Spleen (tissue), 7 donors: ENCODE data around the gene DSC3.

Experiments used
- CTCF ChIP-seq, 11 experiments: fragments of 200-600 bp in 7 of 11; fragments of 450-650 bp in 4 of 11; sonication (generic) in 4 of 11; IDR thresholded peaks in 8 of 11; conservative IDR thresholded peaks in 3 of 11; 1 replicate in 7 of 11; 2 replicates in 4 of 11; pipeline versions ENCODE4 v1.4.0 to v1.8.0; 2016 to 2021; ENCODE audit warnings: antibody characterized with exemption in 11 of 11, inconsistent platforms in 4 of 11, mild to moderate bottlenecking in 1 of 11
- POLR2A ChIP-seq, 3 donors: fragments of 450-650 bp; IDR thresholded peaks; one replicate each; pipeline ENCODE4 v1.5.1; 2017; ENCODE audit warnings: antibody characterized with exemption in 3 of 3, mild to moderate bottlenecking in 1 of 3
- donor health status: DM: no; HTN: no; CAD: no; lungs with moderate emphysema.
- donor health status: DM: no; HTN: no; CAD: no.
- donor health status: DM: no; HTN: no; CAD: no.

GRCh38 chr18:31058897-31059296 is 16.4 kb upstream of the DSC3 start:
- TF ChIP-seq CTCF (IDR thresholded peaks at IDR 0.05 in 8 of 11, conservative IDR thresholded peaks at IDR 0.05 in 3 of 11) (no peak), POLR2A (IDR thresholded peaks at IDR 0.05) (no peak)
